HL-60 (cell line): Measurements from ENCODE around the gene CSMD2.

Source experiments
- DNase-seq, 2 experiments: peaks; one replicate each; pipeline ENCODE4 v3.0.0-alpha.2; 2010 to 2020; ENCODE audit warnings: low read depth in 1 of 2, low spot score in 1 of 2
- H3K27ac ChIP-seq: fragments of 250-450 bp; sonication (Bioruptor Pico); replicated peaks from 2 replicates; pipeline ENCODE4 v1.5.1; 2020; ENCODE audit warnings: mild to moderate bottlenecking, moderate library complexity
- H3K27me3 ChIP-seq: fragments of 250-450 bp; sonication (Bioruptor Pico); 2 replicates; pipeline ENCODE4 v1.5.1; 2021; ENCODE audit warnings: mild to moderate bottlenecking, moderate library complexity; ENCODE audit not compliant: insufficient read depth, poor library complexity, severe bottlenecking
- H3K4me3 ChIP-seq: replicated peaks from 2 replicates; pipeline ENCODE4 v1.5.1; 2011; ENCODE audit warnings: mild to moderate bottlenecking, control low read depth, low read length; ENCODE audit not compliant: insufficient read depth
- CTCF ChIP-seq: IDR thresholded peaks from one replicate; pipeline ENCODE4 v1.5.1; 2011; ENCODE audit warnings: low read length, control low read depth, inconsistent platforms; ENCODE audit not compliant: insufficient read depth
- GABPA ChIP-seq: IDR thresholded peaks from 2 replicates; pipeline ENCODE4 v1.6.1; 2012; ENCODE audit warnings: low read depth
- POLR2AphosphoS5 ChIP-seq: IDR thresholded peaks from 2 replicates; pipeline ENCODE4 v1.6.1; 2012; ENCODE audit warnings: low read depth
- REST ChIP-seq: IDR thresholded peaks from 2 replicates; pipeline ENCODE4 v1.6.1; 2012; ENCODE audit warnings: low read depth; ENCODE audit not compliant: insufficient replicate concordance
- SPI1 ChIP-seq: IDR thresholded peaks from 2 replicates; pipeline ENCODE4 v1.6.1; 2012; ENCODE audit warnings: low read depth, mild to moderate bottlenecking, borderline replicate concordance

The CSMD2 gene

GRCh38 chr1:33726274-33726804, 438.7 kb downstream of the CSMD2 start:
- Histone ChIP-seq H3K27me3 (no peaks in the 10 kb centered on the region), H3K27ac (no peak overlapping the region), H3K4me3 (no peak overlapping the region)
- TF ChIP-seq REST (no peak), POLR2AphosphoS5 (no peak), SPI1 (no peak), GABPA (no peak), CTCF (no peak)
- no peak for DNase-seq

- TF ChIP-seq REST (no peak), CTCF (no peak), POLR2AphosphoS5 (no peak), SPI1 (no peak), GABPA (no peak)
- H3K27me3 ChIP-seq = no peaks in the 10 kb centered on the region
- DNase-seq = no peak
- H3K27ac ChIP-seq = no peak overlapping the region
- no peak overlapping the region for H3K4me3 ChIP-seq
Observed at GRCh38 chr1:33725556-33726160, 439.4 kb downstream of the CSMD2 start.

GRCh38 chr1:33725037-33725436, 440.0 kb downstream of the CSMD2 start:
- no peak for TF ChIP-seq CTCF
- no peak for TF ChIP-seq POLR2AphosphoS5
- TF ChIP-seq GABPA = no peak
- no peak for TF ChIP-seq SPI1
- no peak for TF ChIP-seq REST
- no peaks in the 10 kb centered on the region for H3K27me3 ChIP-seq
- H3K27ac ChIP-seq = no peak overlapping the region
- no peak overlapping the region for H3K4me3 ChIP-seq
- DNase-seq = no peak
